Hematopoietic multipotent progenitor cell treated with erythropoietin and hydrocortisone succinate and interleukin-3 and kit ligand, for 17 days (in vitro differentiated cells): ENCODE results near the gene PODN.

ENCODE experiments used
- DNase-seq: peaks from one replicate; pipeline ENCODE4 v3.0.0-alpha.2; 2015; ENCODE audit warnings: low spot score

Gene PODN

DNA sequence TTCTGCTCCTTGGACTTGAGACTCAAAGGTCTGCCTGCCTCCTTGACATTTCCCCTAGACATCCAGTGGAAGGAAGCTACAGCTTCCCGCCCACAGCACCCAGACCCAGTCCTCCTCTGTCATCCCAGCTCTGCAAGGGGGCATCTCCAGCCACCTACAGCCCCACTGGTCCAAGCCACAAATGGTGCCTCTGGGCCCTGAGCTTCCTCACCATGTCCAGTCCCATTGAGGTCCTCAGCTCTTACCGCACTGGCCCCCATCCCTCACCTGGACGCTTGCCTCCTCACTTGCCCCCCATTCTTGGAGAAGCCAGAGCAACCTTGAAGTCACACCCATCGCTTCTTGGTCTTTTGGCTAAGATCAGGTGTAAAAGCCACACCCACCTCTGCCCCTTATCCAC, 13.2 kb downstream of the PODN start:
- no peak for DNase-seq

DNA sequence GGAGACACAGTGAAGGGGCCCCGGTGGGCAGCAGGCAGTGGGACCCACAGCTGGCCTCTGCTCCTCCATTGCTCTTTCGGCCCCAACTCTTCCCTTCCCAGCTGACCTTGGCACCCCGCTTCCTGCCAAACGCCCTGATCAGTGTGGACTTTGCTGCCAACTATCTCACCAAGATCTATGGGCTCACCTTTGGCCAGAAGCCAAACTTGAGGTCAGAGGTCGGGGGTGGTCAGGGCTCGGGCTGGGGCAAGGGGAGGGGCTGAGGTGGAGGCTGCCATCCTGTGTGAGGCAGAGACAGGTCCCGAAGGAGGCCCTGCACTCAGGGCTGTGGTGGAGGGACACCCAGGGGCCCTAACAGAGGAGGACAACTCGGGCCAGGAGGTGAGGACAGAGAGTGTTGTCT, 13.7 kb downstream of the PODN start:
- no peak for DNase-seq

DNA sequence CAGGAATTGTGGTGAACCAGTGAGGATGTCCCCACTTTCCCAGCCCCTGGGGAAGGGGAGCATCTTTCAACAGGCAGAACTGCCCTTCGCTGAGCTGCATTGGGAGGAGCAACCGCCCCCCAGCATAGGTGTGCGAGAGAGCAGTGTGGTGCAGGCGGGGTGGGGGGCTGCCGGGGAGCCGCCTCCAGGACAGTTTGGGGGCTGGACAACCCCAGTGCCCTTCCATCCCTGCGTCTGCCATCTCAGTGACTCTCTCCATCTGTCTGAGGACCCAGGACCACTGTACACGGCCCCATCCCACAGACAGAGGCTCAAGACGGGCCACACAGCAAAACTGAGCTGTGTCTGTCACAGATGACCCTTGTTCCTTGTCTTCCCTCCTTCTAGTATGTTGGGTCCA, 14.2 kb downstream of the PODN start:
- DNase-seq, result no peak

DNA sequence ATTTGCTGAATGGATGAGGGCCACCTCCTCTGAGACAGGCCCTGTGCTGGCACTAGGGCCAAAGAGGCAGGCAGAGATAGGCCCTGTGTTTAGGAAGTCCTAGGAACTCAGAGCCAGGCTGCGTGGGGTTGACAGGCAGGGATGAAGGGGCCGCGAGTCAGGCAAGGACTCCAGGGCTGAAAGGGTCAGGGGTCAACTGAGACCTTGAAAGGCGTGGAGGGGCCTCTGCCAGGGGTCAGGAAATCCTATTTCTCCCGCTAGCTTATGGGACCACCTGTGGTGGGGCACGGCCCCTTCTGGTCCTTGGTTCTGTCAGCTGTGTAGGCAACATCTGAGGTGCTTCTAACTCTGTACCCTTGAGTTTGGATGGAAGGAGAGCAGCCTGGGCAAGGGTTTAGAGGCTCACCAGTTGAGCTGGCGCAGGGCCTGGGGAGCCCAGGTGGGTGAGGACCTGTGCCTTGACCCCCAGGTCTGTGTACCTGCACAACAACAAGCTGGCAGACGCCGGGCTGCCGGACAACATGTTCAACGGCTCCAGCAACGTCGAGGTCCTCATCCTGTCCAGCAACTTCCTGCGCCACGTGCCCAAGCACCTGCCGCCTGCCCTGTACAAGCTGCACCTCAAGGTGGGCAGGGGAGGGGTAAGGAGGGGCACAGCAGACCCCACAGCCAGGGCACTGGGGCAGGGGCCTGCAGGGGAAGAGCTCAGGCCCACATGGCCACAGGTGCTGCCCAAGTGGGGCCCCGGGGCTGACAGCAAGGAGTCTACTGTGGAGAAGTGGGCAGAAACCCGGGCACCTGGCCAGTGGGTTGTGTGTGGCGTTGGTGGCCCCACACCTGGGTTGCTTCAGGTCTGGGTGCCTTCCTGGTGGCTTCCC, 14.9 kb downstream of the PODN start:
- no peak for DNase-seq

GRCh38 chr1:53077599-53077965, 15.6 kb downstream of the PODN start:
- DNase-seq, result no peak

- no peak for DNase-seq
Observed at GRCh38 chr1:53078333-53079101, 16.5 kb downstream of the PODN start.

GRCh38 chr1:53079251-53079650, 17.2 kb downstream of the PODN start:
- DNase-seq, result no peak

DNA sequence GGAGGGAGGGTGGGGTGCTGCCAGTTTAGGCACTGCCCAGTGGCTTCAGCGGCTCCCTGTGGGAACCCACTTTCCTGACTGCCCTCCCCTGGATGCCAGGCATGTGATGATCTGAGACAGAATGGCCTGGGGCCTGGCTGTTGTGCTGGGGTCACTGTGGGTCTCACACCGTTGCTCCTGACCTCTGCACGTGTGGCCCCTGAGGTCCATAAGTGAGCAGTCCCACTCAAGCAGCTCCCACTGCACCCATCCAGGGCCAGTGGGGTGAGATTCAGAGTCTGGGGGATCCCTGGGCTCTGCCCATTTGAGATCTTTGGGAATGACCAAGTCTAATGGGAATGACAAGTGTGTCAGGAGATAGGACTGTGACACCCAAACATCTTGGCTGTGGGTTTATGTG, 18.0 kb downstream of the PODN start:
- DNase-seq, result no peak

GRCh38 chr1:53080769-53081168, 18.8 kb downstream of the PODN start:
- DNase-seq, result no peak

DNA sequence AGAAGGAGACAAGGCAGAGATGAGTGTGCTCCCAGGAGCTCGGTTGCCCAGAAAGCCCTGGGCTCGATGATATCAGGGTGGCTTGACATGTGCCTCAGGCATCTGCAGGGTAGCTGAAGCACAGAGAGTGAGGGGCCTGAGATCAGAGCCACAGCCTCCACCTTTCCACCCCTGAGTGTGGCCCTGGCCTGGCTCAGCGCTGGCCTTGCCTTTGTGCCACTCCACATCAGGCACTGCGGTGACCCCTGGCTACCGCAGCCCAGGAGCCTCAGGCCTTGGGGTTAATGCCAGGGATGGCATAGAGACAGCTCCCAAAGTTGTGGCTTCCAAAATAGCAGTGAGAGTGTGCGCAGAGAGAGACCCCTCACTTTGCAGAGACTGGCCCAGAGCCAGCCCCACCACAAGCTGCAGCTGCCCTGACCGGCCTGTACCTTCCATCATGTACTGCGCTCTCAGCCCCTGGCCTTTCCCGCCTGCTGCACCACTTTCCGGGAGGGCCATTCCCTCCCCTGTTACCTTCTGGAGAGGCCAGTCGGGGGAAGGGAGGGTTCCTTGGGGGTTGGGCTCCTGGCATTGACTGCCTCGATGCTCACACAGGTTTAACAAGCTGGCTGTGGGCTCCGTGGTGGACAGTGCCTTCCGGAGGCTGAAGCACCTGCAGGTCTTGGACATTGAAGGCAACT, 19.5 kb downstream of the PODN start:
- DNase-seq, result no peak

DNA sequence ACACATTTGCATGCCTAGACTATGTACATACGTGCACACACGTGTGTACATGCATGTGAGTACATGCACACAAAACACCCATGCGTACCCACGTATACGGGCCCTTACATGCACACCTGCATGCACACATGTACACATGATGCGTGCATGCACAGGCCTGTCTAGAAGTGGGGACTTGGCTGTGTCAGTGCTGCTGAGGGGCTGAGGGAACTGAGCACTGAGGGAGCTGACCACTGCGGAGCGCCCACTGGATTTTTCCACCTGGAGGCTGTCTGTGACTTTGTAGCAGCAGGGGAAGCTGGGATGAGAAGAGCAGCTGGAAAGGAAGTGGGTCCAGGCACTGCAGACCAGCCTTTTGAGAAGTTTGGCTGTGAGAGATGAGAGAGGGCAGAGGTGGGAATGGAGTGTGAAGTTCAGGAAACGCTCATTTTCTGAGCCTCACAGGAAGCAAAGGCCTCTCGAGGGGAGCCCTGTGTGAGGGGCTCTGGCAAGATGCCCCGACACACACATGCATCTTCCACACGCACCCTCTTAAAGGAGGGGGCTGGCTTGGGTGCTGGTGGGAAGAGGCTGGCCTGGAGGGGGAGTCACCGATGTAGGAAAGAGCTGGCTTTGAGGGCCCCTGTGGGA, 20.9 kb downstream of the PODN start:
- no peak for DNase-seq

DNA sequence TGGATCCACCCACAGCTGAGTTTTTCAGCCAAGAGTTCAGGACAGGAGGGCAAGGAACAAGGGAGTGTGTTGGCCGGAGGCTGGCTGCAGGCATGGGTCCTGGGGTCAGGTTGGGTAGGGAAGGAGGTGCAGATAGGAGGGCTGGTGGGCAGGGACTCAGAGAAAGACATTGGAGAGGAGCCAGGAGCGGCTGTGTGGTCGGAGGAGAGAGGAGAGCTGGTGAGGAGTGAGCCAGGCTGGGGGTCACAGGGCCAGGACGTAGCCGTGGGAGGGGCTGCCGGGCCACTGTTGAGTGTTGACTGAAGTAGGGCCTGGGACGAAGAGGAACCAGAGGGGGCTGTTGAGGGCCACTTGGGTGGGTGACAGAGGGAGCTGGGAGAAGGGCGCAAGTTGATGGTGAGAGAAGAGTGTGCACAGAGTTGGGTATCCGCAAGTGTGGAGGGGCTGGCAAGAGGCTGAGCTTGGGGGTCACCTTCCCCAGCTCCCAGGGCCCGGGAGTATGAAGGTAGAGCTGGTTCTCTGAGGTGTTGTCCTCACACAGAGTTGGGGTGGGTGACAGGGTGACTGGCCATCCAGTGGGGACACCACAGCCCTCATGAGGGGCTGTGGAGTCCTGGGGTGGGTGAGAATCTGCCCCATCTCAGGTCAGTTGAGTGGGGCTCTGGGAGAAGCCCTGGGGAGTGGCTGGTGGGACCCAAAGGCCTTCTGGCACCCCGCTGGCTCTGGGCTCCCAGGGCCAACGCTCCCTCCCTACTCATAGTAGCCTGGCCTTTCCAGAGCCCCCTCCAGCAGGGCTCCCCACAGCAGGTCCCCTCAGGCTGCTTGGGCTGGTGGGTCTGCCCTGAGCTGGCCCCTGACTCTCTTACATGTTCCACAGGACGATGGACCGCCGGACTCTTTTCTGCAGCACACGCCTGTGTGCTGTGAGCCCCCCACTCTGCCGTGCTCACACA, 21.9 kb downstream of the PODN start:
- DNase-seq, result no peak

GRCh38 chr1:53084589-53084971, 22.6 kb downstream of the PODN start:
- DNase-seq, result no peak

- DNase-seq, result no peak
Observed at GRCh38 chr1:53085405-53085804, 23.4 kb downstream of the PODN start.

DNA sequence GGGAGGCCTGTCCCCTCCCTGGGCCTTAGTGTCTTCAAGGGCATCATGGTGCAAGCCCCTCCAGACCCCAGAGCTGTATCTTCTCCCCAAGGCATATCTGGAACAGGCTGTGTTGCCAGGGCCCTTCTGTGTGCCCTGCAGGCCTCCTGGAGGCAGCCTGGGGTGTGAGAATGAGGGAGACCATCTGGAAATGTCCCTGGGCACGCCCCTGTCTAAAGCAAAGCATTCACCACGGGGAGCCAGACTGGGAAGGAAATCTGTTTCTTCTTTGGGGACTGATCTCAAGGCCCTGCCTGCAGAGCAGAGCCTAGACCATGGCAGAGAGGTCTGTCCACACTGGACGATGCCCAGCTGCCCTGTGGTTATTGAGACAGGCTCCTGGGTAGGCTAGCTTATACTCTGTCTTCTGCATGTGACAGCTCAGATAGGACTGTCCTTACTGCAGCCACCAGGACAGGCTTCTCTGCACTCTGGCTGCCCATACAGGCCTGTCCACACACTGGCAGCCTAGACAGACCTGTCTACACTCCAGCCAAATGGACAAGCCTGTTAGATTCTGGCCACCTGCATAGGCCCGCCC, 24.6 kb downstream of the PODN start:
- no peak for DNase-seq

DNA sequence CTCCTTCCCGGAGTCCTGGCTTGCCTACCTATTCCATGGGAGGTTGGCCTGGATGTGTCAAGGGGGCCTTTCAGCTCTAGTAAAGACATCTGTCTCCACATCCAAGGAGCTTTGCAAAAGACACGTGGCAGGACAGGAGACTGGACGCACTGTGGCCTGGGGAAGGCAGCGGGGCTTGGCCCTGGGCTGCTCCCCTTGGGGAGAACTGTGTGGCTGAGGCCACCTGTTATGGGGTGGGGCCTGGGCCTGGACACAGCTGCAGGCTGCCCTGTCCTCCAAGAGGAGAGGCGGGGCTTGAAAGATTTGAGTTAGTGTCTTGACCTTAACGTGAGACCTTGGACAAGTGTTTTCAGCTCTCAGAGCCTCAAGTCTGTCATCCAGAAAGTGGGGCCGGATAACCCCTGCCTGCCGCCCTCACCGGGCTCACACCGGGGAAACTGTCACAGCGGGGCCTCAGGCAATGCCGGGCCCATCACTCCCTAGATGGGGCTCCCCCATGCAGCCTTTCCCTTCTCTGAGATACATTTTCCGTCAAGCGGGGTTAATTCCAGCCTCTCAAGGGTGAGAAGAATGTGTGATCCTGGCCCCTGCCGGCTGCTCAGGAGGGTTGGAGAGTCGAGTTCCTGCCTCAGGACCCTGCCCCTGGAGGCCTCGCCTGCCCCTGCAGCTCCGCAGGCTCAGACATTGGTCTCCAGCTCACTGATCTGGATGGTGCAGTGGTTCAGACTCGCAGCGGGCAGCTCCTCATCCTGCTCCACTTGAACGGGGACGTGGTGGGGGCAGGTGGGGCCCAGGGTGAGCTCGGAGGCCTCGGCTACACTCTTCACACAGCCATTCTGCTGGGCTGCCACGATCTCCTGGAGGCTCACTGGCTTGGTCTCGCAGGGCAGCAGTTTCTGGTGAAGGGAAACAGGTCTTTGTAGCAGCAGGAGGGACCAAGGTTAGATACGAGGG, 25.6 kb downstream of the PODN start:
- DNase-seq, result no peak

DNA sequence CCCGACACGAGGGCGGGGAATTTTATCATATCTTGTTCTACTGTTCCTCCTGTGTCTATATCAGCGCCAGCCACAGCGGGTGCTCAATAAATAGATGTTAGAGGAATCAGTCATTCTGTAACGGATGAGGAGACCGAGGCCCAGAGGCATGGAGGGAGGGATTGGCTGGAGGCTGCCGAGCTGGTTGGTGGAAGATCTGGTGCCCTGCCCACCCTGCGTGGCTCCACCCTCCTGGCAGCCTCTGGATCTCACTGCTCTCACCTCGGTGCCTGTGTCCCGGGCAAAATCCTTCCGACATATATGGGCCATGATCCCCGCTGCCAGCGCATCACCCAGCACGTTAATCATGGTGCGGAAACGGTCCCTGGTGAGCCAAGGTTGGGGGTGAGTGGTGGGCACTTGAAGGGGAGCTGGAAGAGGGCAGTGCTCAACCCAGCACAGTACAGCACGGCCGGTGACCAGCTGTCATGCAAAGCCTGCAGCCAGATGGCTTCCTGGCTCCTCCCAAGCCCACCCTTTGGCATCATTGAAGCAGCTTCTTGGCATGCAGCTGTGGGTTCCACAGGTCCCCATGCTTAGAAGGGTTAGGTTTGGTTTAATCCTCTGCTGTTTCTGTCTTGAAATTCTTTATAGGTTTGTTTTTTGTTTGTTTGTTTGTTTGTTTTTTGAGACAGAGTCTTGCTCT, 26.7 kb downstream of the PODN start:
- no peak for DNase-seq

GRCh38 chr1:53089478-53090226, 27.6 kb downstream of the PODN start:
- no peak for DNase-seq
